ENCODE data around the gene ABCA1.
"Not testable (repeated sequence)": the region's sequence is repeated elsewhere in the genome, so short reads cannot be mapped to it uniquely, and the experiment has no call there.

Gene ABCA1

GRCh38 chr9:104769655-104770054, 158.3 kb downstream of the ABCA1 start:
- DNase-seq (ENCODE audit: low spot score) (no peak), FAIRE-seq (no peak)

DNA sequence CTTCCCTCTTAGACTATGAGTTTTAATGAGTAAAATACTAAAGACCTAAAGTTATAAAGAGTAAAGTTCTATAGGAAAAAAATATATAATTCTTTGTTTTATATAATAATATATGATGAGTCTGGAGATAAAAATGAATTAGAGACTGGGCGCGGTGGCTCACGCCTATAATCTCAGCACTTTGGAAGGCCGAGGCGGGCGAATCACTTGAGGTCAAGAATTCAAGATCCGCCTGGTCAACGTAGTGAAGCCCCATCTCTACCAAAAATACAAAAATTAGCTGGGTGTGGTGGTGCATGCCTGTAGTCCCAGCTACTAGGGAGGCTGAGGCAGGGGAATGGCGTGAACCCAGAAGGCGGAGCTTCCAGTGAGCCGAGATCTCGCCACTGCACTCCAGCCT, 158.9 kb downstream of the ABCA1 start:
- FAIRE-seq; DNase-seq (ENCODE audit: low spot score): not testable (repeated sequence)

DNA sequence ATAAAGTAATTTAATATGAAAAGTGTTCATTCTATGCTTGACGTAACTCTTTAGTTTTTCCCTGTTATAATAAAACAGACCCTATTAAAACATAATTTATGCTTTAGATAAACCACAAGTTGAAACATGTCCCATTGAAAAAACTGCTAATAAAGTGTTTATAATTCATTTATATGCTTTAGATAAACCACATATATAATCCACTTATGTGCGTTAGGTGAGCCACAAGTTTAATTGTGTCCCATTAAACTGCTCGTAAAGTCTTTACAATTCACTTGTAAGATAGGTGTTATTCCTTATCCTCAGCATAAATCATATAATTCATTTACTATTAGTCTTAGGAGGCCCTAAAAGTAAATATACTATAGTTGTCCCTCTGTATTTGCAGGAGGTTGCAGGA, 160.4 kb downstream of the ABCA1 start:
- DNase-seq (ENCODE audit: low spot score) (no peak), FAIRE-seq (no peak)

GRCh38 chr9:104766025-104766424, 161.9 kb downstream of the ABCA1 start:
- no peak for DNase-seq (ENCODE audit: low spot score)
- no peak for FAIRE-seq

DNA sequence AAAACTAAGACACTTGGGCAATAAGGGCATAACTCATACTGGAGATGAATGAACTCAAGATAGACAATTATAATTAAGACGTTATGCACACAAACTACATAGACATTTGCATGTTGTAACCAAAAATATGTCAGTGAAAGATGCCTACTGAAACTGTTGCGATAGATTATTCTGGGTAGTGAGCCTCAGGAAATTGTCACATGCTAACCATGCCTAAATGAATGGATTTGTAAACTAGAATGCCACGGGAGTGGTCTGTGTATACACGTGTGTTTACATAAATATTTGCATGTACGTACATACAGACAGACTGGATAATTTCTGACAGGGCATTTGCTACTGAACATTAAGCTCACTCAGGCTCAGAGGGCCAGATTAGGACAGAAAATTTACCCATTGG, 162.8 kb downstream of the ABCA1 start:
- DNase-seq (ENCODE audit: low spot score), result no peak
- FAIRE-seq, result no peak

DNA sequence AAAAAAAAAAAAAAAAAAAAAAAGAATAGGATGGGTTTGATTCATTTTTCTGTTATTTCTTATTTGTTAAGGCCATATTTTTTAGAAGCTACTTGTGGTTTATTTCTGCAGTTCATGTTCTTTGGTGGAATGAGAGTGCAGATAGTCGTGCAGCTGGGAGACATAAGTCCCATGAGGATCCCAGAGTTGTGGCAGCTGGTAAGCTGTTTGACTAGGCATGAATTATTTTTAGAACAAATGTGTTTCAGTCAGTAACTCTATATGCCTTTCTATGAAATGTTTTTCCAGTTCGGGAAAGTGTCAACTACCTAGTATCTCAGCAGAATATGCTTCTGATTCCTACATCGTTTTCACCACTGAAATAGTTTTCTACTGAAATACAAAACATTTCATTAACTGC, 169.0 kb downstream of the ABCA1 start:
- FAIRE-seq, result no peak
- no peak for DNase-seq (ENCODE audit: low spot score)

DNA sequence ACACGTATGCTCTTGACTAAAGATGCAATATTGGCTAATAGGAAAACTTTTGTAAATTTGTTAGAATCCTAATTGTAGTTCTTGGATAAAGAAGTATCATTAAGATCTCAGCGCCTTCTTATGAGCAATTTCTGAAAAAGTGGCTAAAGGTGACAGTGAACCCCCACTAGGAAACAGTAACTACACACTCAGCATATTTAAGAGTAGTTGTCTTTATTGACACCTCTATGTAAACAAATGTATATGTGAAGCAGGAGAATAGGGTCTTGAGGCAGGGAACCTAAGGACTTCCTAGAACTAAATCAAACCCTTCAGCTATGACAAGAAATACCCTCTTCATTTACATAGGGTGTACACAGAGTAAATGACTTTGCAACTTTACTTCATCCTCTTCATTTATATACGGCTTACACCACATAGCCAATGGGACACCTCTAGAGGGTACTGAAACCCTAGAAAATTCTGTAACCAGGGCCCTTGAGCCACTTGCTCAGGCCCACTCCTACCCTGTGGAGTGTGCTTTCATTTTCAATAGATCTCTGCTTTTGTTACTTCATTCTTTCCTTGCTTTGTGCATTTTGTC, 177.7 kb downstream of the ABCA1 start:
- no peak for FAIRE-seq
- no peak for DNase-seq (ENCODE audit: low spot score)

DNA sequence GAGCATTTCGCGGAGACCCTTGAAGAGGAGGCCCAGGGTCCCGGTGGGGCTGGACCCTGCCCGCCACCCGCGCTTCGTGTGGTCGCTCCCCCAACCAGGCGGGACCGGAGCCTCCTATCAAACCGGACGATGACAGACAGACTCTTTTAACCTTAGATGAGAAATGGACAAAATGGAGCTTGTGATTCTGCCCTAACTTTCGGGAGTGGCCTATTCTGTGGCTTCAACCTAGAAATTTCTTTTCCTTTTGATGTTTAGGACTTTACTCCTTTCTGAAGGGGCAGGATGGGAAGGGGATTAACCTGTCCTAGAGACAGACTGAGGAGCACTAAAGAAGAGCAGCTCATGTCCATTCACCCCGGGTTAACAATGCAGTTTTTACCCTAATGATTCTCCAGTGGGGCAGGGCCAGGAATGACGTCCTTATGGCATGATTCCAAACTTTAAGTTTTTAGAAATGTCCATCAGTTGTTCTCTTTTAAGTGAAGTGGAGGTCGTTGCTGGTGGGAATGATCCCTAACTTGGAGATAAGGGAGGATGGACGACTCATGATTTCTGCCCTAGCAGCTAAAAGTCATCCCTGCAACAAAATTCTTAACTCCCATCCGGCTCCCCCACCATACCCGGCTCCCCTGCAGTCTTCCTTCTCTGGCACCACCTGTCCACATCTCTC, 179.5 kb downstream of the ABCA1 start:
- DNase-seq (ENCODE audit: low spot score) (peak; percentile 25), FAIRE-seq (no peak)

GRCh38 chr9:104747565-104748358, 180.2 kb downstream of the ABCA1 start, which contains the start of gene NIPSNAP3A:
TSS of gene NIPSNAP3A (plus strand) at chr9:104747683. CDS start at chr9:104747793, 110 bp downstream.
- no peak for FAIRE-seq

DNA sequence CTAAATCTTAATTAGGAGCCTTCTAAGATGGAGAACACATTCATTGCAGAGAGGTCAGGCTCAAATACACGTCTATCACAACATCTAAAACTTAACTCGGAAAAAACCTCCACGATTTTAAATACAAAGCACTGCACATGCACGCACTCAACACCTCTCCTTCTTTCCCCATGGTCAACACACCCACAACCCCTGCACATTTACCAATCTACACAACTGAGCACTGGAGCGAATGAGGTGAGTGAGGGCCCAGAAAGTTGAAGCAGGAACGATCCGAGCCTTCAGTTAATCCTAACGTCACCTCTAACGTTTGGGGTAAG, 180.8 kb downstream of the ABCA1 start:
- FAIRE-seq (no peak), DNase-seq (ENCODE audit: low spot score) (no peak)

More at GRCh38 chr9:104747565-104748358, 180.2 kb downstream of the ABCA1 start, which contains the start of gene NIPSNAP3A:
- DNase-seq (ENCODE audit: low spot score), result peak; percentile 88

DNA sequence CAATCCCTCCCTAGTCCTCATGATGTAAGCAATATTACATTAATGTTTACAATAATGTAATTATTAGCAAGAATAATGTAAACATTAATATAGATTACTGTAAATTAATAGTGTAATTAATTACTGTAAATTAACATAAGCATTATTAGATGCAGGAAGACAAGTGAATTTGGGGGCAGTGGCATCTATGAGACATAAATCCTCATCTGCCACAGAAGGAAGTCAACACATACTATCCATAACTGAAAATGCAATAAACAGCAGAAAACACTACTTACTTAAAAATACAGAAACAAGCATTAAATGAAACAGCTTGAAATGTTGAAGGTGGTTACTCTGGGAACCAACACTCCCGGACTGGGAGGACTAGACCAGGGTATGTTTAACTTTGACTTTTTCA, 181.2 kb downstream of the ABCA1 start:
- DNase-seq (ENCODE audit: low spot score), result no peak
- no peak for FAIRE-seq

DNA sequence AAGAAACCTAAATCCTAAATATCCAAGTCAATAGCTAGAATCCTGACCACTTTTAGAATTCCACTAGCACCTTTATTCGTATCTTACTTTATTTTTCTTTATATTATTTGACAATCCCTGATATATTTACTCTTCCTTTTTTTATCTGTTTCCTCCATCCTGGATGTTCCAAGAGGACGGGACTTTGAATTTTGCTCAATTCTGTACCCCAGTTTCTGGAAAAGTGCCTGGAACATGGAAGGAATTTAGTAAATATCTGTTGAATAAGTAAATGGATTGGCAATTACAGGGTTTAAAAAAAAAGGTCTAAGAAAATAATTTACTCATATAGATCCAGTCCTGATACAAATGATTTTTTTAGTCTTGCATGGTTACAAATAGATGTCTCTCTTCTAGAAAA, 181.7 kb downstream of the ABCA1 start:
- FAIRE-seq, result no peak

GRCh38 chr9:104745852-104746251, 182.1 kb downstream of the ABCA1 start:
- DNase-seq (ENCODE audit: low spot score) (no peak), FAIRE-seq (no peak)

More for the DNA sequence above, 181.7 kb downstream of the ABCA1 start:
- no peak for DNase-seq (ENCODE audit: low spot score)

- no peak for FAIRE-seq
- peak; percentile 48 for DNase-seq (ENCODE audit: low spot score)
Measured at GRCh38 chr9:104743376-104743985, 184.5 kb downstream of the ABCA1 start.

GRCh38 chr9:104740621-104741020, 187.3 kb downstream of the ABCA1 start:
- no peak for DNase-seq (ENCODE audit: low spot score)
- FAIRE-seq, result no peak

DNA sequence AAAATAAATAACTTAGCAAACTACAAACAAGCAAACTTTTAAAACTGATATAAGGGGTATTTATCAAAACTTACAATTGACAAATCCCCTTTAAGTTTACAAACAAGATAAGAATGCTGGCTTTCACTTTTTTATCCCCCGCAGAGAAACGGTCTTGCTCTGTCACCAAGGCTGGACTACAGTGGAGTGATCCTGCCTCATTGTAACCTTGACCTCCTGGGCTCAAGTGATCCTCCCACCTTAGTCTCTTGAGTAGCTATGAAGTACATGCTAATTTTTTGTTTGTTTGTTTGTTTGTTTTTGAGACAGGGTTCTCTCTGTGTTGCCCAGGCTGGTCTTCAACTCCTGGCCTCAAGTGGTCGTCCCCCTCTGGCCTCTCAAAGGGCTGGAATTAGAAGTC, 189.5 kb downstream of the ABCA1 start:
- DNase-seq (ENCODE audit: low spot score) (no peak), FAIRE-seq (no peak)
